ENCODE data around the gene NNT. TPM values are rescaled to one million over a fixed set of nuclear protein-coding genes. Genes with fewer than 3 reads are reported as not detected.
"Not testable (repeated sequence)": the region's sequence is repeated elsewhere in the genome, so short reads cannot be mapped to it uniquely, and the experiment has no call there.

The NNT gene
- total and polyA plus RNA-seq, 11 donors: 53.8 to 631 (median 362) TPM

DNA sequence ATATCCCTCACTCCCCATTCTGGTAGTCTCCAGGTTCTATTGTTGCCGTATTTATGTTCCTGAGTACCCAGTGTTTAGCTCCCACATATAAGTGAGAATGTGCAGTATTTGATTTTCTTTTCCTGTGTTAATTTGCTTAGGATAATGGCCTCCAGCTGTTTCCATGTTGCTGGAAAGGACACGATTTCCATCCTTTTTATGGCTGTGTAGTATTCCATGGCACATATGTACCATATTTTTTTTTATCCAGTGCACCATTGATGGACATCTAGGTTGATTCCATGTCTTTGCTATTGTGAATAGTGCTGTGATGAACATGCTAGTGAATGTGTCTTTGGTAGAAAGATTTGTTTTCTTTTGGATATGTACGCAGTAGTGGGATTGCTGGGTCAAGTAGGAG is 98.2 kb downstream of the NNT start:
- intact Hi-C loops (cut with DNase I): no loop called here
- H3K36me3 ChIP-seq: peaks cover 0 to 53% (median 38%) of the 10 kb centered on the region in 9 donors
- H3K4me1 ChIP-seq: peaks cover 0 to 44% (median 6%) of the 10 kb centered on the region in 12 donors

DNA sequence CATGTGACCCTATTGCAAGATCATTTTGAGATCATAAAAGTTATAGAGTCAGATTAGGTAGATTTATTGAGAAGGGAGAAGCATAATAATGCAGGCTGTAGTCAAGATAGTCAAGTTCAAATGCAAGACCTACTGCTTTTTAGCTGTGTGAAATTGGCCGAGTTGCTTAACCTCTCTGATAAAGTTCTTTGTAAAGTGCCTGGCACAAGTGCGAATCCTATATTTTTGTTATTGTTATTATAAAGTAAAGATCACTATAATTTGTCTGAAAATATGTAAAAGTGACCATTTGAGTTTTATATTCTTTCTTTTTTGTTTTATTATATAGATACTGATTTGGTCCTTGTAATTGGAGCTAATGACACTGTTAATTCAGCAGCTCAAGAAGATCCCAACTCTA is 99.3 kb downstream of the NNT start:
- H3K4me1 ChIP-seq: peaks cover 0 to 44% (median 6%) of the 10 kb centered on the region in 12 donors
- no peak overlapping the region for H3K27ac ChIP-seq
- peaks cover 0 to 61% (median 39%) of the 10 kb centered on the region in 9 donors for H3K36me3 ChIP-seq
- H3K4me3 ChIP-seq: no peak overlapping the region
- DNase-seq (no peak), ATAC-seq (no peak)
- H3K27me3 ChIP-seq: no peaks in the 10 kb centered on the region
- H3K9me3 ChIP-seq: no peaks in the 10 kb centered on the region
- intact Hi-C loops (cut with DNase I): no loop called here
- TF ChIP-seq, protein P1, sequence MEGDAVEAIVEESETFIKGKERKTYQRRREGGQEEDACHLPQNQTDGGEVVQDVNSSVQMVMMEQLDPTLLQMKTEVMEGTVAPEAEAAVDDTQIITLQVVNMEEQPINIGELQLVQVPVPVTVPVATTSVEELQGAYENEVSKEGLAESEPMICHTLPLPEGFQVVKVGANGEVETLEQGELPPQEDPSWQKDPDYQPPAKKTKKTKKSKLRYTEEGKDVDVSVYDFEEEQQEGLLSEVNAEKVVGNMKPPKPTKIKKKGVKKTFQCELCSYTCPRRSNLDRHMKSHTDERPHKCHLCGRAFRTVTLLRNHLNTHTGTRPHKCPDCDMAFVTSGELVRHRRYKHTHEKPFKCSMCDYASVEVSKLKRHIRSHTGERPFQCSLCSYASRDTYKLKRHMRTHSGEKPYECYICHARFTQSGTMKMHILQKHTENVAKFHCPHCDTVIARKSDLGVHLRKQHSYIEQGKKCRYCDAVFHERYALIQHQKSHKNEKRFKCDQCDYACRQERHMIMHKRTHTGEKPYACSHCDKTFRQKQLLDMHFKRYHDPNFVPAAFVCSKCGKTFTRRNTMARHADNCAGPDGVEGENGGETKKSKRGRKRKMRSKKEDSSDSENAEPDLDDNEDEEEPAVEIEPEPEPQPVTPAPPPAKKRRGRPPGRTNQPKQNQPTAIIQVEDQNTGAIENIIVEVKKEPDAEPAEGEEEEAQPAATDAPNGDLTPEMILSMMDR (IDR thresholded peaks at IDR 0.05): no peak
- TF ChIP-seq POLR2A (IDR thresholded peaks at IDR 0.05): no peak
- WGBS, 4 donors: 98 to 99% (median 99%) methylated on average over 2 of the region's 2 CpGs

More for the DNA sequence above, 98.2 kb downstream of the NNT start:
- TF ChIP-seq POLR2A (IDR thresholded peaks at IDR 0.05): no peak
- TF ChIP-seq, protein P1 (IDR thresholded peaks at IDR 0.05): no peak
- Histone ChIP-seq H3K4me3 (no peak overlapping the region), H3K9me3 (no peaks in the 10 kb centered on the region), H3K27me3 (no peaks in the 10 kb centered on the region), H3K27ac (no peak overlapping the region)
- no peak for ATAC-seq
- WGBS, 4 donors: 93 to 99% (median 95%) methylated on average over 3 of the region's 3 CpGs
- DNase-seq: no peak

DNA sequence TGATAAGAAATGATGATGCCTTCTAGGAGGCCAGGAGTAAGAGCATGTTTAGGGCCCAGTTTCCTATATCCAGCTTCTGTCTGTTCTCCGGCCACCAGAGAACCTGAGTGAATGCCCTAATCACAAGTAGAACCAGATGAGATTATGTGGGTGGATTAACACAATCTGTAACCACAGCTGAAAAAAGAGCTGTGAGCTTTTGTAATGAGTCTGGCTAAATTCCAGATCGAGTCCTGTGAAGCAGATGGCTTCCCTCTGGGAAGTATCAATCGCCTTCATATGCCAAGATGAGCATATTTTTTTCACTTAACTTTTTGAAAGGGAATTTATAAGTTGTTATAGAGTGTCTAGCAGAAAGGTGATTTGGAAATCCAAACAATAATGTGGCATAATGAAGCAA is 99.8 kb downstream of the NNT start:
- peaks cover 0 to 62% (median 40%) of the 10 kb centered on the region in 9 donors for H3K36me3 ChIP-seq
- H3K27me3 ChIP-seq: no peaks in the 10 kb centered on the region
- ATAC-seq: peak in 2 of 4 donors; percentile 40 to 43
- peak overlapping the region in 1 of 12 donors; percentile 18 for H3K27ac ChIP-seq
- no peak for DNase-seq
- WGBS, 4 donors: 36 to 43% (median 42%) methylated on average over 3 of the region's 3 CpGs
- H3K9me3 ChIP-seq: no peaks in the 10 kb centered on the region
- H3K4me1 ChIP-seq: peaks cover 0 to 44% (median 6%) of the 10 kb centered on the region in 12 donors
- intact Hi-C loops (cut with DNase I): no loop called here
- TF ChIP-seq POLR2A (IDR thresholded peaks at IDR 0.05): no peak
- TF ChIP-seq, protein P1 (IDR thresholded peaks at IDR 0.05): no peak
- H3K4me3 ChIP-seq: no peak overlapping the region

DNA sequence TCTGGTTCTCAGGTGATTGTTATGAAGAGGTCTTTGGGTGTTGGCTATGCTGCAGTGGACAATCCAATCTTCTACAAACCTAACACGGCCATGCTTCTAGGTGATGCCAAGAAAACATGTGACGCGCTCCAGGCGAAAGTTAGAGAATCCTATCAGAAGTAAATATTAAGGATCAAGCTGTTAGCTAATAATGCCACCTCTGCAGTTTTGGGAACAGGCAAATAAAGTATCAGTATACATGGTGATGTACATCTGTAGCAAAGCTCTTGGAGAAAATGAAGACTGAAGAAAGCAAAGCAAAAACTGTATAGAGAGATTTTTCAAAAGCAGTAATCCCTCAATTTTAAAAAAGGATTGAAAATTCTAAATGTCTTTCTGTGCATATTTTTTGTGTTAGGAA is 101.3 kb downstream of the NNT start:
- Histone ChIP-seq H3K9me3 (no peaks in the 10 kb centered on the region), H3K27me3 (no peaks in the 10 kb centered on the region), H3K27ac (no peak overlapping the region), H3K36me3 (peaks cover 0 to 62% (median 40%) of the 10 kb centered on the region in 9 donors), H3K4me1 (peaks cover 0 to 36% (median 6%) of the 10 kb centered on the region in 12 donors), H3K4me3 (no peak overlapping the region)
- 72 to 80% (median 78%) methylated on average over 4 of the region's 4 CpGs for WGBS, 4 donors
- intact Hi-C loops (cut with DNase I): no loop called here
- peak in 1 of 4 donors; percentile 38 for ATAC-seq
- TF ChIP-seq, protein P1 (IDR thresholded peaks at IDR 0.05): no peak
- no peak for TF ChIP-seq POLR2A (IDR thresholded peaks at IDR 0.05)
- DNase-seq: no peak

DNA sequence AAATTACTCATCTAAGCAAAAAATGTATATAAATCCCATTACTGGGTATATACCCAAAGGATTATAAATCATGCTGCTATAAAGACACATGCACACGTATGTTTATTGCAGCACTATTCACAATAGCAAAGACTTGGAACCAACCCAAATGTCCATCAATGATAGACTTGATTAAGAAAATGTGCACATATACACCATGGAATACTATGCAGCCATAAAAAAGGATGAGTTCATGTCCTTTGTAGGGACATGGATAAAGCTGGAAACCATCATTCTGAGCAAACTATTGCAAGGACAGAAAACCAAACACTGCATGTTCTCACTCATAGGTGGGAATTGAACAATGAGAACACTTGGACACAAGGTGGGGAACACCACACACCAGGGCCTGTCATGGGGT is 103.6 kb downstream of the NNT start:
- H3K4me3 ChIP-seq; ATAC-seq; H3K27me3 ChIP-seq; DNase-seq; H3K27ac ChIP-seq; intact Hi-C loops (cut with DNase I); H3K9me3 ChIP-seq: not testable (repeated sequence)
- Histone ChIP-seq H3K36me3 (peaks cover 0 to 46% (median 31%) of the 10 kb centered on the region in 9 donors), H3K4me1 (peaks cover 0 to 22% (median 4%) of the 10 kb centered on the region in 12 donors)
- WGBS, 4 donors: 85 to 95% (median 93%) methylated on average over 1 of the region's 1 CpG

All from heart left ventricle (tissue), 16 donors.